C4-2B (cell line): ENCODE results near the gene SHB.

ENCODE experiments used
- ZFX ChIP-seq: fragments of 450-650 bp; IDR thresholded peaks from 2 replicates; pipeline ENCODE4 v1.6.1; 2017
- TF ChIP-seq, protein P1 (sequence below): fragments of 450-650 bp; conservative IDR thresholded peaks from 2 replicates; pipeline ENCODE4 v1.5.1; 2017; ENCODE audit warnings: mild to moderate bottlenecking

GRCh38 chr9:38022203-38022895, 46.7 kb downstream of the SHB start:
- TF ChIP-seq, protein P1, sequence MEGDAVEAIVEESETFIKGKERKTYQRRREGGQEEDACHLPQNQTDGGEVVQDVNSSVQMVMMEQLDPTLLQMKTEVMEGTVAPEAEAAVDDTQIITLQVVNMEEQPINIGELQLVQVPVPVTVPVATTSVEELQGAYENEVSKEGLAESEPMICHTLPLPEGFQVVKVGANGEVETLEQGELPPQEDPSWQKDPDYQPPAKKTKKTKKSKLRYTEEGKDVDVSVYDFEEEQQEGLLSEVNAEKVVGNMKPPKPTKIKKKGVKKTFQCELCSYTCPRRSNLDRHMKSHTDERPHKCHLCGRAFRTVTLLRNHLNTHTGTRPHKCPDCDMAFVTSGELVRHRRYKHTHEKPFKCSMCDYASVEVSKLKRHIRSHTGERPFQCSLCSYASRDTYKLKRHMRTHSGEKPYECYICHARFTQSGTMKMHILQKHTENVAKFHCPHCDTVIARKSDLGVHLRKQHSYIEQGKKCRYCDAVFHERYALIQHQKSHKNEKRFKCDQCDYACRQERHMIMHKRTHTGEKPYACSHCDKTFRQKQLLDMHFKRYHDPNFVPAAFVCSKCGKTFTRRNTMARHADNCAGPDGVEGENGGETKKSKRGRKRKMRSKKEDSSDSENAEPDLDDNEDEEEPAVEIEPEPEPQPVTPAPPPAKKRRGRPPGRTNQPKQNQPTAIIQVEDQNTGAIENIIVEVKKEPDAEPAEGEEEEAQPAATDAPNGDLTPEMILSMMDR: no peak
- TF ChIP-seq ZFX: no peak
